K562 (cell line): ENCODE results near the gene ZNF778. TPM values are rescaled to one million over a fixed set of nuclear protein-coding genes. Genes with fewer than 3 reads are reported as not detected.

Source experiments
- CCNT2 ChIP-seq: IDR thresholded peaks from 2 replicates; pipeline ENCODE4 v1.6.1; 2011; ENCODE audit warnings: borderline replicate concordance, low read depth, mild to moderate bottlenecking, moderate library complexity, mixed read lengths, low read length; ENCODE audit not compliant: insufficient read length; ENCODE audit errors: extremely low read depth
- HNRNPLL ChIP-seq: fragments of 200-400 bp; formaldehyde crosslinking; IDR thresholded peaks from 2 replicates; pipeline ENCODE4 v1.6.1; 2017; ENCODE audit warnings: low read length, low read depth, mild to moderate bottlenecking; ENCODE audit not compliant: poor library complexity, severe bottlenecking
- HOXB6 ChIP-seq: fragments of 250-450 bp; sonication (Bioruptor Pico); IDR thresholded peaks from 2 replicates; pipeline ENCODE4 v1.5.1; 2022; ENCODE audit warnings: mild to moderate bottlenecking, borderline replicate concordance
- MYNN ChIP-seq, 2 experiments: sonication (generic); formaldehyde crosslinking in 1 of 2; IDR thresholded peaks; 2 replicates each; pipeline versions ENCODE4 v1.5.0 to v1.6.1; 2016 to 2020; ENCODE audit warnings: antibody characterized with exemption in 1 of 2, missing genetic modification reagents in 1 of 2
- NONO ChIP-seq, 2 experiments: fragments of 200-400 bp in 1 of 2; fragments of 450-650 bp in 1 of 2; formaldehyde crosslinking in 1 of 2; IDR thresholded peaks; 2 replicates each; pipeline ENCODE4 v1.6.1; 2017; ENCODE audit warnings: low read depth in 2 of 2, mild to moderate bottlenecking in 2 of 2, moderate library complexity in 2 of 2, low read length in 1 of 2
- POLR2G ChIP-seq: fragments of 200-400 bp; formaldehyde crosslinking; IDR thresholded peaks from 2 replicates; pipeline ENCODE4 v1.6.1; 2017; ENCODE audit warnings: low read depth, mild to moderate bottlenecking, antibody characterized with exemption, low read length, moderate library complexity
- RB1 ChIP-seq: fragments of 450-650 bp; IDR thresholded peaks from 2 replicates; pipeline ENCODE4 v1.6.1; 2017; ENCODE audit warnings: low read depth, mild to moderate bottlenecking
- SIN3A ChIP-seq, 2 experiments: fragments of 150-350 bp in 1 of 2; IDR thresholded peaks; 2 replicates each; pipeline ENCODE4 v1.6.1; 2011 to 2016; ENCODE audit warnings: borderline replicate concordance in 2 of 2, low read depth in 2 of 2, low read length in 2 of 2, mild to moderate bottlenecking in 2 of 2, moderate library complexity in 2 of 2; ENCODE audit not compliant: control insufficient read depth in 1 of 2
- SP1 ChIP-seq: sonication (generic); formaldehyde crosslinking; IDR thresholded peaks from 2 replicates; pipeline ENCODE4 v1.8.1; 2022; ENCODE audit warnings: mild to moderate bottlenecking, missing genetic modification reagents
- THAP12 ChIP-seq: fragments of 250-450 bp; sonication (Bioruptor Pico); IDR thresholded peaks from 2 replicates; pipeline ENCODE4 v1.9.0; 2021; ENCODE audit warnings: mild to moderate bottlenecking, inconsistent platforms
- ZNF146 ChIP-seq: IDR thresholded peaks from one replicate; pipeline ENCODE4 v1.6.1; 2018; ENCODE audit warnings: missing compliant biosample characterization; ENCODE audit not compliant: unreplicated experiment
- polyA plus RNA-seq, 8 experiments: library from polyadenylated mRNA; depleted of rRNA in 4 of 8; stranded (reverse) in 5 of 8; unstranded in 3 of 8; fragments of >200 nt; fragmentation: Nextera tagmentation in 2 of 8; fragmentation: Illumina TruSeq in 1 of 8; extraction: Ambion mirVana in 2 of 8; extraction: Trizol in 1 of 8; gene quantifications; 2 replicates each; pipeline versions ENCODE4 v1.2.1 to v1.2.3, GENCODE V29; 2011 to 2014; ENCODE audit warnings: inconsistent platforms in 1 of 8, missing spikeins in 1 of 8
- total RNA-seq, 7 experiments: library from RNA; depleted of rRNA in 6 of 7; stranded (reverse); fragments of >200 nt in 6 of 7; fragmentation: Illumina TruSeq in 2 of 7; extraction: Trizol in 2 of 7; gene quantifications; 2 replicates each; pipeline versions ENCODE4 v1.2.1 to v1.2.3, GENCODE V29; 2011 to 2021; ENCODE audit warnings: low replicate concordance in 1 of 7
- TF ChIP-seq, protein P1 (sequence below), 2 experiments: IDR thresholded peaks; 2 replicates each; pipeline ENCODE4 v1.6.1; 2011; ENCODE audit warnings: borderline replicate concordance in 1 of 2, control low read depth in 1 of 2, low read depth in 1 of 2, low read length in 1 of 2, mild to moderate bottlenecking in 1 of 2, mixed read lengths in 1 of 2, moderate library complexity in 1 of 2; ENCODE audit not compliant: insufficient read depth in 1 of 2, insufficient read length in 1 of 2, poor library complexity in 1 of 2, severe bottlenecking in 1 of 2; ENCODE audit errors: extremely low read depth in 1 of 2
- TF ChIP-seq, protein P2 (sequence below): sonication (generic); formaldehyde crosslinking; IDR thresholded peaks from 2 replicates; pipeline ENCODE4 v1.5.0; 2020; ENCODE audit warnings: missing genetic modification reagents
- TF ChIP-seq, protein P3 (sequence below), 2 experiments: fragments of 450-650 bp in 1 of 2; sonication (generic) in 1 of 2; formaldehyde crosslinking; conservative IDR thresholded peaks; 2 replicates each; pipeline versions ENCODE4 v1.4.0 to v1.8.1; 2020 to 2022; ENCODE audit warnings: mild to moderate bottlenecking in 1 of 2, missing genetic modification reagents in 1 of 2

ZNF778 gene
- total and polyA plus RNA-seq, 9 of the 15 experiments (the other 6 are each of a cell fraction or from before 2014, with no cell fraction given) = 0.70 to 60.6 (median 7.5) TPM

- TF ChIP-seq, protein P1, sequence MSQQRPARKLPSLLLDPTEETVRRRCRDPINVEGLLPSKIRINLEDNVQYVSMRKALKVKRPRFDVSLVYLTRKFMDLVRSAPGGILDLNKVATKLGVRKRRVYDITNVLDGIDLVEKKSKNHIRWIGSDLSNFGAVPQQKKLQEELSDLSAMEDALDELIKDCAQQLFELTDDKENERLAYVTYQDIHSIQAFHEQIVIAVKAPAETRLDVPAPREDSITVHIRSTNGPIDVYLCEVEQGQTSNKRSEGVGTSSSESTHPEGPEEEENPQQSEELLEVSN (IDR thresholded peaks at IDR 0.05; ENCODE audit: borderline replicate concordance in 1 of 2, extremely low read depth in 1 of 2, insufficient read depth in 1 of 2, insufficient read length in 1 of 2, low read depth in 1 of 2, low read length in 1 of 2, poor library complexity in 1 of 2, severe bottlenecking in 1 of 2) = peak in 1 of 2 experiments; percentile 50
- TF ChIP-seq SIN3A (IDR thresholded peaks at IDR 0.05; ENCODE audit: borderline replicate concordance in 2 of 2, control insufficient read depth in 1 of 2, low read depth in 2 of 2, low read length in 2 of 2) (peak in 1 of 2 experiments; percentile 73; a peak in 1 of 4 replicates), THAP12 (0 out of 2 replicates have a peak, but pooled peaks have one; percentile 22), RB1 (0 out of 2 replicates have a peak, but pooled peaks have one; percentile 37), MYNN (IDR thresholded peaks at IDR 0.05) (no peak), MYNN (CRISPR knock-in tag; IDR thresholded peaks at IDR 0.05) (no peak), CCNT2 (peak; percentile 22), ZNF146 (CRISPR knock-in tag) (no peak), NONO (IDR thresholded peaks at IDR 0.05; ENCODE audit: low read depth in 2 of 2, low read length in 1 of 2) (0 out of 4 replicates have a peak, but pooled peaks of 1 of the 2 experiments have one; percentile 44), HNRNPLL (peak; percentile 17), SP1 (CRISPR knock-in tag) (peak; percentile 44; the same call in 1 of the 2 replicates), POLR2G (peak; percentile 40; the same call in 1 of the 2 replicates), HOXB6 (CRISPR knock-in tag) (no peak)
- TF ChIP-seq, protein P2, sequence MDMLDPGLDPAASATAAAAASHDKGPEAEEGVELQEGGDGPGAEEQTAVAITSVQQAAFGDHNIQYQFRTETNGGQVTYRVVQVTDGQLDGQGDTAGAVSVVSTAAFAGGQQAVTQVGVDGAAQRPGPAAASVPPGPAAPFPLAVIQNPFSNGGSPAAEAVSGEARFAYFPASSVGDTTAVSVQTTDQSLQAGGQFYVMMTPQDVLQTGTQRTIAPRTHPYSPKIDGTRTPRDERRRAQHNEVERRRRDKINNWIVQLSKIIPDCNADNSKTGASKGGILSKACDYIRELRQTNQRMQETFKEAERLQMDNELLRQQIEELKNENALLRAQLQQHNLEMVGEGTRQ (CRISPR knock-in tag) = peak; percentile 74
- TF ChIP-seq, protein P3, sequence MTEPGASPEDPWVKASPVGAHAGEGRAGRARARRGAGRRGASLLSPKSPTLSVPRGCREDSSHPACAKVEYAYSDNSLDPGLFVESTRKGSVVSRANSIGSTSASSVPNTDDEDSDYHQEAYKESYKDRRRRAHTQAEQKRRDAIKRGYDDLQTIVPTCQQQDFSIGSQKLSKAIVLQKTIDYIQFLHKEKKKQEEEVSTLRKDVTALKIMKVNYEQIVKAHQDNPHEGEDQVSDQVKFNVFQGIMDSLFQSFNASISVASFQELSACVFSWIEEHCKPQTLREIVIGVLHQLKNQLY (CRISPR knock-in tag; conservative IDR thresholded peaks at IDR 0.05) = no peak
Measured at GRCh38 chr16:89201439-89202377, 15.8 kb upstream of the ZNF778 start (continued).
